GM12878 (cell line): ENCODE results near the gene CAMTA1. TPM values are rescaled to one million over a fixed set of nuclear protein-coding genes. Genes with fewer than 3 reads are reported as not detected.

Experiments
- ATAC-seq: fragments of 200-7000 bp; cut with Tn5 transposase; 3 replicates; pipeline ENCODE4 v1.9.1; 2020; ENCODE audit warnings: mild to moderate bottlenecking, moderate library complexity
- BruUV-seq: library from RNA; stranded (reverse); fragments of 400-500 nt; replicated peaks from 2 replicates; lab custom pipeline; 2021; lab: Mats Ljungman, UMichigan
- CTCF ChIA-PET: fragments of 300-600 bp; sonication (Branson Sonifier 250); formaldehyde crosslinking; extraction: SDS; loops from one replicate; lab custom pipeline; 2021; ENCODE audit warnings: inconsistent platforms; lab: Yijun Ruan, JAX
- POLR2A ChIA-PET: fragments of 350-600 bp; formaldehyde crosslinking; extraction: SDS; loops from one replicate; lab custom pipeline; 2021; ENCODE audit warnings: inconsistent platforms; lab: Charles Lee
- RAD21 ChIA-PET: fragments of 300-600 bp; sonication (Branson Sonifier 250); formaldehyde crosslinking; loops from one replicate; lab custom pipeline; 2023; ENCODE audit warnings: antibody characterized with exemption; ENCODE audit not compliant: unreplicated experiment; lab: Charles Lee
- SMC1A ChIA-PET: fragments of 300-600 bp; sonication (Branson Sonifier 250); formaldehyde crosslinking; loops from one replicate; lab custom pipeline; 2023; ENCODE audit not compliant: unreplicated experiment, uncharacterized antibody; lab: Charles Lee
- DNase-seq: peaks from one replicate; pipeline ENCODE4 v3.0.0-alpha.2; 2011; ENCODE audit warnings: low read depth, low spot score
- FAIRE-seq: peaks from 3 replicates; lab custom pipeline; 2011; peaks lifted over from hg19 to GRCh38; lab: Jason Lieb, UNC
- H2AFZ ChIP-seq: 2 replicates; pipeline ENCODE4 v1.6.0; 2011; ENCODE audit warnings: low read depth, low read length, control low read depth; ENCODE audit not compliant: control insufficient read depth
- H3K27ac ChIP-seq: 2 replicates; pipeline ENCODE4 v1.5.1; 2011; ENCODE audit warnings: control low read depth; ENCODE audit not compliant: control insufficient read depth, insufficient read depth
- H3K27me3 ChIP-seq, 2 experiments: replicated peaks in 1 of 2; 2 replicates each; pipeline versions ENCODE4 v1.6.0 to v1.6.1; 2011; ENCODE audit warnings: low read length in 1 of 2; ENCODE audit not compliant: control insufficient read depth in 2 of 2, insufficient read depth in 2 of 2
- H3K36me3 ChIP-seq, 2 experiments: 2 replicates each; pipeline ENCODE4 v1.5.1; 2011; ENCODE audit warnings: low read length in 1 of 2; ENCODE audit not compliant: control insufficient read depth in 2 of 2, insufficient read depth in 2 of 2
- H3K4me1 ChIP-seq: 2 replicates; pipeline ENCODE4 v1.6.1; 2011; ENCODE audit warnings: mild to moderate bottlenecking, low read length, moderate library complexity, mixed read lengths; ENCODE audit not compliant: control insufficient read depth, insufficient read depth
- H3K4me2 ChIP-seq: 2 replicates; pipeline ENCODE4 v1.6.0; 2011; ENCODE audit warnings: control low read depth; ENCODE audit not compliant: control insufficient read depth, insufficient read depth
- H3K4me3 ChIP-seq: fragments of 200-600 bp; sonication (generic); 2 replicates; pipeline ENCODE4 v1.5.1; 2016
- H3K79me2 ChIP-seq: 2 replicates; pipeline ENCODE4 v1.6.0; 2011; ENCODE audit warnings: low read length; ENCODE audit not compliant: control insufficient read depth, insufficient read depth
- H3K9ac ChIP-seq: 2 replicates; pipeline ENCODE4 v1.8.0; 2011; ENCODE audit warnings: low read length, control low read depth, mixed read lengths; ENCODE audit not compliant: control insufficient read depth, insufficient read depth
- H3K9me3 ChIP-seq: replicated peaks from 3 replicates; pipeline ENCODE4 v1.5.1; 2011; ENCODE audit warnings: mild to moderate bottlenecking, low read length; ENCODE audit not compliant: control insufficient read depth, insufficient read depth
- H4K20me1 ChIP-seq: 2 replicates; pipeline ENCODE4 v1.6.0; 2011; ENCODE audit not compliant: control insufficient read depth, insufficient read depth
- ATF7 ChIP-seq: fragments of 450-650 bp; IDR thresholded peaks from 2 replicates; pipeline ENCODE4 v1.6.1; 2016; ENCODE audit warnings: low read depth, mild to moderate bottlenecking
- EED ChIP-seq: sonication (generic); IDR thresholded peaks from 2 replicates; pipeline ENCODE4 v1.6.1; 2016; ENCODE audit warnings: antibody characterized with exemption, low read depth
- IKZF1 ChIP-seq: fragments of 450-650 bp; conservative IDR thresholded peaks from 2 replicates; pipeline ENCODE4 v1.6.1; 2017; ENCODE audit warnings: antibody characterized with exemption, mild to moderate bottlenecking
- NFXL1 ChIP-seq: fragments of 450-650 bp; IDR thresholded peaks from 2 replicates; pipeline ENCODE4 v1.6.1; 2017; ENCODE audit warnings: antibody characterized with exemption, mild to moderate bottlenecking, borderline replicate concordance
- NKRF ChIP-seq: fragments of 450-650 bp; conservative IDR thresholded peaks from 2 replicates; pipeline ENCODE4 v1.6.1; 2017; ENCODE audit warnings: mild to moderate bottlenecking, moderate library complexity
- POLR2AphosphoS5 ChIP-seq: IDR thresholded peaks from 2 replicates; pipeline ENCODE4 v1.6.1; 2011; ENCODE audit warnings: mild to moderate bottlenecking, low read length, inconsistent platforms
- RBBP5 ChIP-seq: fragments of 200-600 bp; sonication (generic); conservative IDR thresholded peaks from 2 replicates; pipeline ENCODE4 v1.6.1; 2016
- SMAD5 ChIP-seq: IDR thresholded peaks from 2 replicates; pipeline ENCODE4 v1.6.1; 2016; ENCODE audit warnings: antibody characterized with exemption, low read depth
- ZBTB11 ChIP-seq: fragments of 450-650 bp; formaldehyde crosslinking; IDR thresholded peaks from 2 replicates; pipeline ENCODE4 v1.5.0; 2022; ENCODE audit warnings: mild to moderate bottlenecking, missing genetic modification characterization
- WGBS: methylation state at CpG from one replicate; pipeline ENCODE4 v1.1.6; 2016; ENCODE audit warnings: low lambda C conversion rate; ENCODE audit not compliant: insufficient replicate concordance, insufficient coverage; ENCODE audit errors: missing lambda C conversion rate; 5-methylcytosine and 5-hydroxymethylcytosine counted together
- in situ Hi-C: fragments of 300-500 bp; cut with MboI; formaldehyde crosslinking; loops from 9 replicates; pipeline ENCODE4 v1.14.3; 2018; ENCODE audit warnings: mixed read lengths
- intact Hi-C: fragments of 100-400 bp; cut with micrococcal nuclease; formaldehyde crosslinking; loops from one replicate; pipeline ENCODE4 v1.14.2; 2022; ENCODE audit not compliant: unreplicated experiment
- polyA plus RNA-seq, 11 experiments: library from polyadenylated mRNA; depleted of rRNA in 4 of 11; unstranded in 6 of 11; stranded (reverse) in 5 of 11; fragments of >200 nt; fragmentation: Nextera tagmentation in 4 of 11; fragmentation: Illumina TruSeq in 1 of 11; extraction: Ambion mirVana in 4 of 11; extraction: Trizol in 1 of 11; gene quantifications; 1 replicate in 1 of 11; 2 replicates in 10 of 11; pipeline versions ENCODE4 v1.2.1 to v1.2.3, GENCODE V29; 2011 to 2016; ENCODE audit warnings: inconsistent platforms in 2 of 11, missing spikeins in 2 of 11, low read depth in 1 of 11
- total RNA-seq, 4 experiments: library from RNA; depleted of rRNA in 3 of 4; stranded (reverse); fragments of >200 nt in 3 of 4; fragmentation: Illumina TruSeq in 1 of 4; extraction: Trizol in 1 of 4; gene quantifications; 2 replicates each; pipeline versions ENCODE4 v1.2.1 to v1.2.3, GENCODE V29; 2013 to 2021
- TF ChIP-seq, protein P1 (sequence below), 3 experiments: IDR thresholded peaks in 2 of 3; conservative IDR thresholded peaks in 1 of 3; 2 replicates each; pipeline ENCODE4 v1.5.1; 2011; ENCODE audit warnings: low read depth in 3 of 3, low read length in 3 of 3, mild to moderate bottlenecking in 3 of 3, control low read depth in 2 of 3, moderate library complexity in 2 of 3, inconsistent platforms in 1 of 3, mixed read lengths in 1 of 3; ENCODE audit not compliant: control insufficient read depth in 2 of 3, insufficient read depth in 1 of 3; ENCODE audit errors: extremely low read depth in 1 of 3
- TF ChIP-seq, protein P2 (sequence below): fragments of 450-650 bp; IDR thresholded peaks from 2 replicates; pipeline ENCODE4 v1.6.1; 2017; ENCODE audit warnings: mild to moderate bottlenecking

Gene CAMTA1
- total and polyA plus RNA-seq, 10 of the 15 experiments (the other 5 are each of a cell fraction or from before 2014, with no cell fraction given) = 37.7 to 148 (median 76.4) TPM

DNA sequence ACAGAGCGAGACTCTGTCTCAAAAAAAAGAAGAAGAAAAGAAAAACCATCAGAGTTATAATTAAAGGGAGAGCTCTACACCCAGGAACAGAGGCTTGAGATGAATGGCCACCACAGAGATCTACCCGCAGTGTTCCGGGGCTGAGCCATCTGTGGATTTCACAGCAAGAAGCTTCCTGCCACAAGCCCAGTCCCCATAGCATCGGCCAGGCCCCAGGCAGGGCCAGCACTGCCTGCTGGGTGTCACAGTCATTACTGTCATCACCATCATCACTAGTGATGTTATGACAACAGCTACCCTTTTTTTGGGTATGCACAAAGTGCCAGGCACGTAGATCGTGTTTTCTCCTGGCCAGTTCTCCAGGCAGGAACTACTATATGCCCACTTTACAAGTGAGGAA is 874.3 kb downstream of the CAMTA1 start:
- in situ Hi-C loops = no loop called here
- TF ChIP-seq ZBTB11 (CRISPR knock-in tag) (no peak), NKRF (no peak), NFXL1 (no peak), ATF7 (no peak), EED (no peak), SMAD5 (no peak), IKZF1 (no peak), RBBP5 (no peak), POLR2AphosphoS5 (no peak)
- TF ChIP-seq, protein P1, sequence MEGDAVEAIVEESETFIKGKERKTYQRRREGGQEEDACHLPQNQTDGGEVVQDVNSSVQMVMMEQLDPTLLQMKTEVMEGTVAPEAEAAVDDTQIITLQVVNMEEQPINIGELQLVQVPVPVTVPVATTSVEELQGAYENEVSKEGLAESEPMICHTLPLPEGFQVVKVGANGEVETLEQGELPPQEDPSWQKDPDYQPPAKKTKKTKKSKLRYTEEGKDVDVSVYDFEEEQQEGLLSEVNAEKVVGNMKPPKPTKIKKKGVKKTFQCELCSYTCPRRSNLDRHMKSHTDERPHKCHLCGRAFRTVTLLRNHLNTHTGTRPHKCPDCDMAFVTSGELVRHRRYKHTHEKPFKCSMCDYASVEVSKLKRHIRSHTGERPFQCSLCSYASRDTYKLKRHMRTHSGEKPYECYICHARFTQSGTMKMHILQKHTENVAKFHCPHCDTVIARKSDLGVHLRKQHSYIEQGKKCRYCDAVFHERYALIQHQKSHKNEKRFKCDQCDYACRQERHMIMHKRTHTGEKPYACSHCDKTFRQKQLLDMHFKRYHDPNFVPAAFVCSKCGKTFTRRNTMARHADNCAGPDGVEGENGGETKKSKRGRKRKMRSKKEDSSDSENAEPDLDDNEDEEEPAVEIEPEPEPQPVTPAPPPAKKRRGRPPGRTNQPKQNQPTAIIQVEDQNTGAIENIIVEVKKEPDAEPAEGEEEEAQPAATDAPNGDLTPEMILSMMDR (IDR thresholded peaks at IDR 0.05 in 2 of 3, conservative IDR thresholded peaks at IDR 0.05 in 1 of 3; ENCODE audit: control insufficient read depth in 2 of 3, extremely low read depth in 1 of 3, insufficient read depth in 1 of 3, low read depth in 3 of 3, low read length in 3 of 3) = no peak
- TF ChIP-seq, protein P2, sequence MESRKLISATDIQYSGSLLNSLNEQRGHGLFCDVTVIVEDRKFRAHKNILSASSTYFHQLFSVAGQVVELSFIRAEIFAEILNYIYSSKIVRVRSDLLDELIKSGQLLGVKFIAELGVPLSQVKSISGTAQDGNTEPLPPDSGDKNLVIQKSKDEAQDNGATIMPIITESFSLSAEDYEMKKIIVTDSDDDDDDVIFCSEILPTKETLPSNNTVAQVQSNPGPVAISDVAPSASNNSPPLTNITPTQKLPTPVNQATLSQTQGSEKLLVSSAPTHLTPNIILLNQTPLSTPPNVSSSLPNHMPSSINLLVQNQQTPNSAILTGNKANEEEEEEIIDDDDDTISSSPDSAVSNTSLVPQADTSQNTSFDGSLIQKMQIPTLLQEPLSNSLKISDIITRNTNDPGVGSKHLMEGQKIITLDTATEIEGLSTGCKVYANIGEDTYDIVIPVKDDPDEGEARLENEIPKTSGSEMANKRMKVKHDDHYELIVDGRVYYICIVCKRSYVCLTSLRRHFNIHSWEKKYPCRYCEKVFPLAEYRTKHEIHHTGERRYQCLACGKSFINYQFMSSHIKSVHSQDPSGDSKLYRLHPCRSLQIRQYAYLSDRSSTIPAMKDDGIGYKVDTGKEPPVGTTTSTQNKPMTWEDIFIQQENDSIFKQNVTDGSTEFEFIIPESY = no peak
- CTCF ChIA-PET = interaction anchor here (2.3 kb wide), 1 partner anchor 10 kb away, joined by 11 read pairs; no protein-coding TSS in a partner anchor

More for the DNA sequence above, 874.3 kb downstream of the CAMTA1 start:
- SMC1A ChIA-PET = no interaction called here
- DNase-seq (no peak), ATAC-seq (no peak), FAIRE-seq (no peak)
- Histone ChIP-seq H3K4me3 (no peak overlapping the region), H3K27ac (no peak overlapping the region), H3K4me1 (no peaks in the 10 kb centered on the region), H3K9me3 (no peaks in the 10 kb centered on the region; the same call in 2 of the 3 replicates), H3K79me2 (no peaks in the 10 kb centered on the region), H3K27me3 (no peaks in the 10 kb centered on the region), H4K20me1 (no peaks in the 10 kb centered on the region), H2AFZ (no peak overlapping the region), H3K36me3 (no peaks in the 10 kb centered on the region), H3K9ac (no peak overlapping the region), H3K4me2 (no peak overlapping the region)
- WGBS = 40% methylated on average over 6 of the region's 6 CpGs
- no TSS peak for BruUV-seq
- POLR2A ChIA-PET = no interaction called here
- intact Hi-C loops = no loop called here
- RAD21 ChIA-PET = no interaction called here
